Type B pancreatic cell (in vitro differentiated cells): Measurements from ENCODE around the gene NPLOC4. TPM values are rescaled to one million over a fixed set of nuclear protein-coding genes. Genes with fewer than 3 reads are reported as not detected.

Experiments used
- DNase-seq: peaks from one replicate; pipeline ENCODE4 v3.0.0; 2021; ENCODE audit warnings: mixed read lengths; ENCODE audit not compliant: unreplicated experiment; ENCODE audit errors: extremely low spot score
- H3K27ac Mint-ChIP-seq: 2 replicates; pipeline ENCODE4 v1.8.0; 2021; ENCODE audit warnings: mild to moderate bottlenecking, mixed read lengths
- H3K27me3 Mint-ChIP-seq: 2 replicates; pipeline ENCODE4 v1.8.0; 2021; ENCODE audit warnings: mixed read lengths
- H3K36me3 Mint-ChIP-seq: 2 replicates; pipeline ENCODE4 v1.8.0; 2021; ENCODE audit warnings: mixed read lengths
- H3K4me1 Mint-ChIP-seq: one replicate; pipeline ENCODE4 v1.8.0; 2021; ENCODE audit warnings: mixed read lengths; ENCODE audit not compliant: unreplicated experiment
- H3K4me3 Mint-ChIP-seq: 2 replicates; pipeline ENCODE4 v1.8.0; 2021; ENCODE audit warnings: mild to moderate bottlenecking, mixed read lengths
- H3K9me3 Mint-ChIP-seq: 2 replicates; pipeline ENCODE4 v1.8.0; 2021; ENCODE audit warnings: mixed read lengths
- CTCF ChIP-seq: fragments of 200-600 bp; sonication (generic); conservative IDR thresholded peaks from 2 replicates; pipeline ENCODE4 v1.5.0; 2021; ENCODE audit warnings: antibody characterized with exemption, mild to moderate bottlenecking
- total RNA-seq: library from RNA; stranded (reverse); gene quantifications from 2 replicates; pipeline ENCODE4 v1.2.1, GENCODE V29; 2021; ENCODE audit warnings: low replicate concordance

Gene NPLOC4
- total RNA-seq, 1 donor from 2014 or later = 82.4 TPM

- TF ChIP-seq CTCF = no peak
- no peaks in the 10 kb centered on the region for H3K9me3 Mint-ChIP-seq
- peaks cover 12% of the 10 kb centered on the region for H3K4me1 Mint-ChIP-seq
- H3K36me3 Mint-ChIP-seq = no peaks in the 10 kb centered on the region
- no peak for DNase-seq
- H3K4me3 Mint-ChIP-seq = no peak overlapping the region
- H3K27ac Mint-ChIP-seq = no peak overlapping the region
- H3K27me3 Mint-ChIP-seq = no peaks in the 10 kb centered on the region
These were observed 3.1 kb upstream of the NPLOC4 start for GRCh38 chr17:81640011-81640410.

GRCh38 chr17:81638683-81639082 is 1.8 kb upstream of the NPLOC4 start:
- no peak for TF ChIP-seq CTCF
- H3K4me3 Mint-ChIP-seq = peak overlapping the region; percentile 74
- H3K36me3 Mint-ChIP-seq = no peaks in the 10 kb centered on the region
- H3K27ac Mint-ChIP-seq = no peak overlapping the region
- no peak for DNase-seq
- H3K9me3 Mint-ChIP-seq = no peaks in the 10 kb centered on the region
- H3K4me1 Mint-ChIP-seq = peaks cover 12% of the 10 kb centered on the region
- H3K27me3 Mint-ChIP-seq = no peaks in the 10 kb centered on the region

- Mint-ChIP-seq H3K4me1 (peaks cover 12% of the 10 kb centered on the region), H3K36me3 (peaks cover 3% of the 10 kb centered on the region), H3K9me3 (no peaks in the 10 kb centered on the region), H3K4me3 (peak overlapping the region; percentile 96), H3K27ac (peak overlapping the region; percentile 95), H3K27me3 (no peaks in the 10 kb centered on the region)
- no peak for TF ChIP-seq CTCF
- no peak for DNase-seq
These were observed 873 bp downstream of the NPLOC4 start for GRCh38 chr17:81635973-81636504.

- Mint-ChIP-seq H3K27me3 (no peaks in the 10 kb centered on the region), H3K36me3 (peaks cover 3% of the 10 kb centered on the region), H3K4me3 (peak overlapping the region; percentile 96), H3K9me3 (no peaks in the 10 kb centered on the region), H3K27ac (peak overlapping the region; percentile 95), H3K4me1 (peaks cover 12% of the 10 kb centered on the region)
- no peak for TF ChIP-seq CTCF
- no peak for DNase-seq
These were observed 1.5 kb downstream of the NPLOC4 start for GRCh38 chr17:81635431-81635830.

- peaks cover 15% of the 10 kb centered on the region for H3K36me3 Mint-ChIP-seq
- no peak overlapping the region for H3K4me3 Mint-ChIP-seq
- H3K27me3 Mint-ChIP-seq = no peaks in the 10 kb centered on the region
- H3K4me1 Mint-ChIP-seq = peaks cover 8% of the 10 kb centered on the region
- no peaks in the 10 kb centered on the region for H3K9me3 Mint-ChIP-seq
- DNase-seq = no peak
- no peak for TF ChIP-seq CTCF
- H3K27ac Mint-ChIP-seq = no peak overlapping the region
These were observed 5.4 kb downstream of the NPLOC4 start for GRCh38 chr17:81631482-81631881.

GRCh38 chr17:81630274-81630673 is 6.6 kb downstream of the NPLOC4 start:
- TF ChIP-seq CTCF = no peak
- no peak for DNase-seq
- Mint-ChIP-seq H3K27ac (no peak overlapping the region), H3K4me3 (no peak overlapping the region), H3K27me3 (no peaks in the 10 kb centered on the region), H3K4me1 (no peaks in the 10 kb centered on the region), H3K9me3 (no peaks in the 10 kb centered on the region), H3K36me3 (peaks cover 24% of the 10 kb centered on the region)
